Measurements from ENCODE around the gene NEDD9.

The NEDD9 gene

GRCh38 chr6:11179419-11180202 is 52.9 kb downstream of the NEDD9 start:
- TF ChIP-seq EZH2phosphoT487 (IDR thresholded peaks at IDR 0.05; ENCODE audit: low read depth) (no peak), CTCF (IDR thresholded peaks at IDR 0.05; ENCODE audit: low read depth, low read length) (no peak)
- Histone ChIP-seq H3K4me2 (ENCODE audit: low read length) (no peak overlapping the region), H2AFZ (ENCODE audit: low read depth, low read length) (no peak overlapping the region), H3K27ac (ENCODE audit: low read length) (no peak overlapping the region), H3K4me1 (ENCODE audit: low read length) (no peaks in the 10 kb centered on the region), H3K79me2 (ENCODE audit: low read length) (no peaks in the 10 kb centered on the region), H3K9me3 (ENCODE audit: insufficient read depth, low read length) (no peaks in the 10 kb centered on the region), H3K9ac (ENCODE audit: low read length) (no peak overlapping the region), H4K20me1 (ENCODE audit: insufficient read depth, low read length) (no peaks in the 10 kb centered on the region), H3K4me3 (ENCODE audit: low read length) (no peak overlapping the region), H3K36me3 (replicated peaks; ENCODE audit: low read depth, low read length) (peaks cover 32% of the 10 kb centered on the region), H3K27me3 (ENCODE audit: low read depth, low read length) (no peaks in the 10 kb centered on the region)

GRCh38 chr6:11179088-11179418 is 53.4 kb downstream of the NEDD9 start:
- Histone ChIP-seq H3K4me3 (ENCODE audit: low read length) (no peak overlapping the region), H4K20me1 (ENCODE audit: insufficient read depth, low read length) (no peaks in the 10 kb centered on the region), H3K9me3 (ENCODE audit: insufficient read depth, low read length) (no peaks in the 10 kb centered on the region), H2AFZ (ENCODE audit: low read depth, low read length) (no peak overlapping the region), H3K79me2 (ENCODE audit: low read length) (no peaks in the 10 kb centered on the region), H3K27ac (ENCODE audit: low read length) (no peak overlapping the region), H3K36me3 (replicated peaks; ENCODE audit: low read depth, low read length) (peaks cover 26% of the 10 kb centered on the region), H3K4me2 (ENCODE audit: low read length) (no peak overlapping the region), H3K4me1 (ENCODE audit: low read length) (no peaks in the 10 kb centered on the region), H3K27me3 (ENCODE audit: low read depth, low read length) (no peaks in the 10 kb centered on the region), H3K9ac (ENCODE audit: low read length) (no peak overlapping the region)
- TF ChIP-seq CTCF (IDR thresholded peaks at IDR 0.05; ENCODE audit: low read depth, low read length) (no peak), EZH2phosphoT487 (IDR thresholded peaks at IDR 0.05; ENCODE audit: low read depth) (no peak)

- H3K9ac ChIP-seq (ENCODE audit: low read length), result no peak overlapping the region
- no peaks in the 10 kb centered on the region for H3K27me3 ChIP-seq (ENCODE audit: low read depth, low read length)
- no peaks in the 10 kb centered on the region for H4K20me1 ChIP-seq (ENCODE audit: insufficient read depth, low read length)
- TF ChIP-seq EZH2phosphoT487 (IDR thresholded peaks at IDR 0.05; ENCODE audit: low read depth), result no peak
- no peak for TF ChIP-seq CTCF (IDR thresholded peaks at IDR 0.05; ENCODE audit: low read depth, low read length)
- peaks cover 5% of the 10 kb centered on the region; the same call in 1 of the 2 replicates for H3K4me1 ChIP-seq (ENCODE audit: low read length)
- peaks cover 9% of the 10 kb centered on the region for H3K36me3 ChIP-seq (replicated peaks; ENCODE audit: low read depth, low read length)
- H3K27ac ChIP-seq (ENCODE audit: low read length), result no peak overlapping the region
- no peaks in the 10 kb centered on the region for H3K79me2 ChIP-seq (ENCODE audit: low read length)
- no peak overlapping the region for H2AFZ ChIP-seq (ENCODE audit: low read depth, low read length)
- no peak overlapping the region for H3K4me3 ChIP-seq (ENCODE audit: low read length)
- H3K9me3 ChIP-seq (ENCODE audit: insufficient read depth, low read length), result no peaks in the 10 kb centered on the region
- no peak overlapping the region for H3K4me2 ChIP-seq (ENCODE audit: low read length)
Measured at GRCh38 chr6:11177271-11177670, 55.2 kb downstream of the NEDD9 start.

GRCh38 chr6:11174242-11174611 is 58.2 kb downstream of the NEDD9 start:
- H3K4me3 ChIP-seq (ENCODE audit: low read length), result no peak overlapping the region
- peaks cover 7% of the 10 kb centered on the region; the same call in 1 of the 2 replicates for H3K4me1 ChIP-seq (ENCODE audit: low read length)
- TF ChIP-seq CTCF (IDR thresholded peaks at IDR 0.05; ENCODE audit: low read depth, low read length) (no peak), EZH2phosphoT487 (IDR thresholded peaks at IDR 0.05; ENCODE audit: low read depth) (no peak)
- no peak overlapping the region for H3K9ac ChIP-seq (ENCODE audit: low read length)
- H3K27ac ChIP-seq (ENCODE audit: low read length), result no peak overlapping the region
- H3K27me3 ChIP-seq (ENCODE audit: low read depth, low read length), result no peaks in the 10 kb centered on the region
- H3K4me2 ChIP-seq (ENCODE audit: low read length), result no peak overlapping the region
- no peak overlapping the region for H2AFZ ChIP-seq (ENCODE audit: low read depth, low read length)
- H3K36me3 ChIP-seq (replicated peaks; ENCODE audit: low read depth, low read length), result no peaks in the 10 kb centered on the region
- H3K9me3 ChIP-seq (ENCODE audit: insufficient read depth, low read length), result no peaks in the 10 kb centered on the region
- no peaks in the 10 kb centered on the region for H3K79me2 ChIP-seq (ENCODE audit: low read length)
- H4K20me1 ChIP-seq (ENCODE audit: insufficient read depth, low read length), result no peaks in the 10 kb centered on the region
